Measurements from ENCODE around the gene SMIM10L2A. TPM values are rescaled to one million over a fixed set of nuclear protein-coding genes. Genes with fewer than 3 reads are reported as not detected.
A peak's percentile ranks its signal among the peaks of the same experiment; 100 is the strongest.

Gene SMIM10L2A
- total and polyA plus RNA-seq, 2 of the 8 experiments (the other 6 are each of a cell fraction or from before 2014, with no cell fraction given), result 5.0 to 7.5 TPM

- TF ChIP-seq MAX (IDR thresholded peaks at IDR 0.05) (no peak), TBP (IDR thresholded peaks at IDR 0.05; ENCODE audit: low read depth, low read length) (no peak), ATF2 (IDR thresholded peaks at IDR 0.05; ENCODE audit: low read length) (no peak), TAF7 (optimal IDR thresholded peaks at IDR 0.05; ENCODE audit: borderline replicate concordance, low read depth, low read length) (no peak), EGR1 (IDR thresholded peaks at IDR 0.05; ENCODE audit: borderline replicate concordance, low read depth, low read length) (no peak), SIX5 (IDR thresholded peaks at IDR 0.05; ENCODE audit: low read depth, low read length) (no peak), SP2 (IDR thresholded peaks at IDR 0.05; ENCODE audit: low read length) (no peak), RAD21 (IDR thresholded peaks at IDR 0.05 in 1 of 2, conservative IDR thresholded peaks at IDR 0.05 in 1 of 2; ENCODE audit: low read depth in 2 of 2, low read length in 2 of 2) (no peak), CEBPB (IDR thresholded peaks at IDR 0.05; ENCODE audit: low read depth, low read length) (no peak), BCL11A (IDR thresholded peaks at IDR 0.05; ENCODE audit: low read depth in 2 of 2, low read length in 2 of 2) (no peak)
- no peak for FAIRE-seq
- Histone ChIP-seq H3K27ac (ENCODE audit: low read depth, low read length) (no peak overlapping the region), H3K9me3 (ENCODE audit: insufficient read depth in 2 of 2, low read depth in 1 of 2, low read length in 1 of 2) (peaks cover 0 to 12% of the 10 kb centered on the region in 2 experiments; a peak in 1 of 4 replicates), H3K79me2 (ENCODE audit: control insufficient read depth in 1 of 2, insufficient read depth in 2 of 2, low read length in 2 of 2) (no peaks in the 10 kb centered on the region), H4K20me1 (replicated peaks in 1 of 2; ENCODE audit: control insufficient read depth in 1 of 2, insufficient read depth in 2 of 2, low read length in 2 of 2) (no peaks in the 10 kb centered on the region), H4K8ac (ENCODE audit: extremely low read depth, insufficient read depth, low read length) (peak overlapping the region; percentile 79; the same call in 1 of the 2 replicates), H3K79me1 (ENCODE audit: low read depth, low read length) (no peaks in the 10 kb centered on the region), H3K36me3 (ENCODE audit: control insufficient read depth in 2 of 4, insufficient read depth in 4 of 4, low read length in 3 of 4) (no peaks in the 10 kb centered on the region), H3K4me1 (replicated peaks in 1 of 4; ENCODE audit: control insufficient read depth in 3 of 4, insufficient read depth in 4 of 4, low read length in 3 of 4) (no peaks in the 10 kb centered on the region; a peak in 2 of 7 replicates), H3K23ac (ENCODE audit: insufficient read length) (no peak overlapping the region), H3K18ac (ENCODE audit: extremely low read depth, low read length) (no peak overlapping the region), H2BK20ac (ENCODE audit: low read length) (no peak overlapping the region), H3K4me2 (ENCODE audit: insufficient read depth in 1 of 2, low read depth in 2 of 2, low read length in 2 of 2) (no peak overlapping the region), H3K56ac (replicated peaks; ENCODE audit: insufficient read length, low read depth, low read length) (no peak overlapping the region), H3K4me3 (ENCODE audit: extremely low read depth in 1 of 4, insufficient read depth in 2 of 4, low read depth in 3 of 4, low read length in 4 of 4) (no peak overlapping the region), H3K9ac (replicated peaks in 1 of 4; ENCODE audit: extremely low read depth in 1 of 4, low read depth in 3 of 4, low read length in 3 of 4) (no peak overlapping the region), H3K27me3 (replicated peaks in 1 of 4; ENCODE audit: control insufficient read depth in 3 of 4, extremely low read depth in 1 of 4, insufficient read depth in 3 of 4, low read length in 3 of 4) (no peaks in the 10 kb centered on the region), H3K4ac (replicated peaks; ENCODE audit: insufficient read length, low read depth, low read length) (no peak overlapping the region), H3K23me2 (ENCODE audit: low read depth, low read length) (no peaks in the 10 kb centered on the region), H2BK15ac (ENCODE audit: low read length) (no peak overlapping the region), H4K5ac (ENCODE audit: insufficient read length, low read depth, low read length) (no peak overlapping the region), H3K14ac (ENCODE audit: insufficient read length) (no peak overlapping the region), H2AK5ac (ENCODE audit: low read depth, low read length) (no peak overlapping the region), H2BK120ac (replicated peaks; ENCODE audit: low read depth, low read length) (no peak overlapping the region), H4K91ac (replicated peaks; ENCODE audit: insufficient read length, low read length) (no peak overlapping the region), H2BK5ac (ENCODE audit: low read depth, low read length) (no peak overlapping the region), H2BK12ac (ENCODE audit: low read depth, low read length) (no peak overlapping the region), H2AFZ (ENCODE audit: low read length) (no peak overlapping the region)
- ChIA-PET POLR2A (ENCODE audit: partially characterized antibody) (no interaction called here), CTCF (ENCODE audit: partially characterized antibody) (interaction anchor here (0.7 to 3.5 kb wide), 5 partner anchors 11 to 230 kb away, joined by 3 to 11 read pairs (median 4); no protein-coding TSS in a partner anchor)
- WGBS, 2 experiments (ENCODE audit: extremely low coverage in 1 of 2, insufficient coverage in 1 of 2, insufficient read length in 1 of 2, insufficient replicate concordance in 2 of 2, low coverage in 1 of 2, low lambda C conversion rate in 2 of 2, missing lambda C conversion rate in 1 of 2), result 91% methylated on average over 16 of the region's 23 CpGs; no CpG with 5 or more reads in 1 of the 2 experiments
- no peak for DNase-seq (ENCODE audit: low read depth in 1 of 2, low spot score in 2 of 2)
Measured at GRCh38 chrX:135435933-135436332, 14.2 kb downstream of the SMIM10L2A start.
